Ishikawa (cell line): ENCODE results near the gene FCAMR.

Experiments
- CEBPB ChIP-seq: IDR thresholded peaks from 2 replicates; pipeline ENCODE4 v1.6.1; 2012
- CREB1 ChIP-seq: IDR thresholded peaks from 2 replicates; pipeline ENCODE4 v1.6.1; 2012; ENCODE audit warnings: low read depth
- EGR1 ChIP-seq: IDR thresholded peaks from 2 replicates; pipeline ENCODE4 v1.6.1; 2012
- FOXM1 ChIP-seq: IDR thresholded peaks from 2 replicates; pipeline ENCODE4 v1.6.1; 2012; ENCODE audit warnings: low read depth, borderline replicate concordance
- MAX ChIP-seq: IDR thresholded peaks from 2 replicates; pipeline ENCODE4 v1.6.1; 2012
- NFIC ChIP-seq: IDR thresholded peaks from 2 replicates; pipeline ENCODE4 v1.6.1; 2012
- RAD21 ChIP-seq: IDR thresholded peaks from 2 replicates; pipeline ENCODE4 v1.6.1; 2012; ENCODE audit warnings: low read depth
- REST ChIP-seq: IDR thresholded peaks from 2 replicates; pipeline ENCODE4 v1.6.1; 2012; ENCODE audit warnings: low read depth, mild to moderate bottlenecking
- TAF1 ChIP-seq: IDR thresholded peaks from 2 replicates; pipeline ENCODE4 v1.6.1; 2012; ENCODE audit warnings: low read depth, mild to moderate bottlenecking
- TCF12 ChIP-seq: IDR thresholded peaks from 2 replicates; pipeline ENCODE4 v1.6.1; 2012; ENCODE audit warnings: low read depth
- TEAD4 ChIP-seq: IDR thresholded peaks from 2 replicates; pipeline ENCODE4 v1.6.1; 2012
- USF1 ChIP-seq: IDR thresholded peaks from 2 replicates; pipeline ENCODE4 v1.6.1; 2012
- YY1 ChIP-seq: IDR thresholded peaks from 2 replicates; pipeline ENCODE4 v1.6.1; 2012; ENCODE audit warnings: low read depth
- ZBTB7A ChIP-seq: IDR thresholded peaks from 2 replicates; pipeline ENCODE4 v1.6.1; 2012; ENCODE audit warnings: low read depth

The FCAMR gene

GRCh38 chr1:206937425-206937824 lies 32.8 kb downstream of the FCAMR start:
- TF ChIP-seq CREB1 (no peak), YY1 (no peak), USF1 (no peak), CEBPB (no peak), TCF12 (no peak), EGR1 (no peak), TEAD4 (no peak), NFIC (no peak), ZBTB7A (no peak), MAX (no peak), REST (no peak), RAD21 (no peak), FOXM1 (no peak)

GRCh38 chr1:206935491-206936067 lies 34.7 kb downstream of the FCAMR start:
- TF ChIP-seq RAD21 (peak; percentile 38), FOXM1 (no peak)

DNA sequence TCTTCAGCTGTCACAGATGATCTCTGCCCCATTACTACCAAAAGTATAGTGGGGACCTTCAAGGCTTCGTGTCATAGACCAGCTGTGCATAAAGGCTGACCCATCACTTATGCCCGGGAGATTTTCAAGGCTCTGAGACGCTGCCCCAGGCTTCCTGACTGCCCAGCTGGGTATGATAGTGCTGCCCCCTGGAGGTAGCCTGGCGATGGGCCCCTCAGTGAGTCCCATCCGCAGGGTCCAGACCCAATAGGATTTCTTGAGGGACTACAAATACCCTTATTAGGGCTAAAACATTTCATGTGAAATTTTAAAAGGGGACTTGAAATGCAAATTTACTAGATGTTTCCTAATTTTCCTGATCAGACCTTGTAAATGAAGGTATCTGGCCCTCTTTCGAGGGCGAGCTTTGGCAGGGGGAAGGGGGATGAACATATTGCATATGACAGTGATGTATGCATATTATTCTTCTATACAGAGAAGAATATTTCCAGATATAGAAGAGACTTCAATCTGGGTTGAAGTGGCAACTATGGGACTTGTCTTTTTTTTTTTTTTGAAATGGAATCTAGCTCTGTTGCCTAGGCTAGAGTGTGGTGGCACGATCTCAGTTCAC lies 36.8 kb downstream of the FCAMR start:
- no peak for TF ChIP-seq REST
- peak; percentile 42; the same call in 1 of the 2 replicates for TF ChIP-seq RAD21

- no peak for TF ChIP-seq TEAD4
- TF ChIP-seq RAD21 = no peak
- no peak for TF ChIP-seq TCF12
- no peak for TF ChIP-seq FOXM1
- TF ChIP-seq CEBPB = no peak
- TF ChIP-seq EGR1 = no peak
- TF ChIP-seq REST = no peak
- no peak for TF ChIP-seq ZBTB7A
- no peak for TF ChIP-seq TAF1
- TF ChIP-seq USF1 = no peak
- no peak for TF ChIP-seq NFIC
- no peak for TF ChIP-seq MAX
Observed at GRCh38 chr1:206932177-206932576, 38.1 kb downstream of the FCAMR start.

DNA sequence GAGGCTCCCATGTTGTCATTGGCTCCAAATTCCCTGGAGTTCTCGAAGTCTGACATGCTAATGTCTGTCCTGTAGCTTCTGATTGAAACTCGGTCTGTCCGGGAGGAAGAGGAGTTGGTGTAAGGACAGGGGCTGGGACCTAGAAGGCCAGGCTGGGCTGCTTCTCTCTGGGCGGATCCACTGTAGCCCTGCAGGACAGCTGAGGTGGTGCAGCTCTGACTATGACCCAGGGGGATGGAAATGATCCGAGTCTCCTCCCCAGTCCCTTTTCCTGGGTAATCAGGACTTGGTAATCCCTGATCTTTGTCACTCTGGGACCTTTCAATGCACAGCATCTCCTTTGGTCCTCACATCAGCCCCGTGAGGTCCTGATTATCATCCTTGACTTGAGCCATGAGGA lies 38.6 kb downstream of the FCAMR start:
- TF ChIP-seq TCF12 = no peak
- no peak for TF ChIP-seq ZBTB7A
- TF ChIP-seq EGR1 = no peak
- no peak for TF ChIP-seq YY1
- no peak for TF ChIP-seq USF1
